ENCODE data around the gene MYH11.

DNA sequence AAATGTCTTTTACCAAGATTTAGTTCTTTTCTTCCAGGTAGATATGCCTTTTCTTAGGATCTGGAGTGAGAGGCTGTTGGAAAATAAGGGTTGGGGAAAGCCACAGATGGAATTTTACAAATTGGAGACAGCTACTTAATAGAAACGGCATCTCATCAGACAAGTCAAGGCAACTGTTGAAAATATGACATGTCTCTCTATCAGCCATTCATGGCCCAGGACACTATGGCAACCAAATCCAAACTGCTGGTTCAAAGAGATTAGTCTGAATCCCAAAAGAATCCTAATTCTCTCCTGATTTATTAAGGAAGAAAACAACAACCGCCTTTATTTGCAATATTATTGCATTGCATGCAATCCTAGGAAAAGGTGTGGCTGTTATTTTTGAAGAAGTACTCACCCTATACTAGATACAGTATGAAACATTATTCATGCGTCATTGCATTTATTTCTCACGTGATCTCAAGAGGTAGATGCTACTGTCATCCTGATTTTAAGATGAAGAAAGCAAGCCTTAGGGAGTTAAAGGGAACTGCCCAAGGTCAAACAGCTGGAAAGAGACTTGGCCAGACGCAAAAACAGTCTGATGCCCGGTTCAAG is 44.2 kb upstream of the MYH11 start:
- TF ChIP-seq, protein P1, sequence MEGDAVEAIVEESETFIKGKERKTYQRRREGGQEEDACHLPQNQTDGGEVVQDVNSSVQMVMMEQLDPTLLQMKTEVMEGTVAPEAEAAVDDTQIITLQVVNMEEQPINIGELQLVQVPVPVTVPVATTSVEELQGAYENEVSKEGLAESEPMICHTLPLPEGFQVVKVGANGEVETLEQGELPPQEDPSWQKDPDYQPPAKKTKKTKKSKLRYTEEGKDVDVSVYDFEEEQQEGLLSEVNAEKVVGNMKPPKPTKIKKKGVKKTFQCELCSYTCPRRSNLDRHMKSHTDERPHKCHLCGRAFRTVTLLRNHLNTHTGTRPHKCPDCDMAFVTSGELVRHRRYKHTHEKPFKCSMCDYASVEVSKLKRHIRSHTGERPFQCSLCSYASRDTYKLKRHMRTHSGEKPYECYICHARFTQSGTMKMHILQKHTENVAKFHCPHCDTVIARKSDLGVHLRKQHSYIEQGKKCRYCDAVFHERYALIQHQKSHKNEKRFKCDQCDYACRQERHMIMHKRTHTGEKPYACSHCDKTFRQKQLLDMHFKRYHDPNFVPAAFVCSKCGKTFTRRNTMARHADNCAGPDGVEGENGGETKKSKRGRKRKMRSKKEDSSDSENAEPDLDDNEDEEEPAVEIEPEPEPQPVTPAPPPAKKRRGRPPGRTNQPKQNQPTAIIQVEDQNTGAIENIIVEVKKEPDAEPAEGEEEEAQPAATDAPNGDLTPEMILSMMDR (IDR thresholded peaks at IDR 0.05): no peak
- no peak for TF ChIP-seq POLR2A (IDR thresholded peaks at IDR 0.05)
